GM12878 (cell line): ENCODE data around the gene PPIL6.

Experiments used
- BHLHE40 ChIP-seq, 2 experiments: fragments of 450-650 bp in 1 of 2; IDR thresholded peaks; 2 replicates each; pipeline ENCODE4 v1.6.1; 2011 to 2017; ENCODE audit warnings: low read depth in 2 of 2, borderline replicate concordance in 1 of 2, improper control_type of control experiment in 1 of 2, low read length in 1 of 2, mild to moderate bottlenecking in 1 of 2
- CTCF ChIP-seq, 3 experiments: IDR thresholded peaks in 2 of 3; conservative IDR thresholded peaks in 1 of 3; 2 replicates each; pipeline ENCODE4 v1.5.1; 2011; ENCODE audit warnings: low read depth in 3 of 3, low read length in 3 of 3, mild to moderate bottlenecking in 3 of 3, control low read depth in 2 of 3, moderate library complexity in 2 of 3, inconsistent platforms in 1 of 3, mixed read lengths in 1 of 3; ENCODE audit not compliant: control insufficient read depth in 2 of 3, insufficient read depth in 1 of 3; ENCODE audit errors: extremely low read depth in 1 of 3
- FOXK2 ChIP-seq: fragments of 450-650 bp; IDR thresholded peaks from 2 replicates; pipeline ENCODE4 v1.6.1; 2017; ENCODE audit warnings: mild to moderate bottlenecking, moderate library complexity
- JUND ChIP-seq: IDR thresholded peaks from 2 replicates; pipeline ENCODE4 v1.6.1; 2012; ENCODE audit warnings: low read depth, mild to moderate bottlenecking, low read length, improper control_type of control experiment, moderate library complexity
- KDM1A ChIP-seq: fragments of 200-600 bp; sonication (generic); IDR thresholded peaks from 2 replicates; pipeline ENCODE4 v1.6.1; 2016; ENCODE audit warnings: borderline replicate concordance
- MYC ChIP-seq: IDR thresholded peaks from 2 replicates; pipeline ENCODE4 v1.6.1; 2011; ENCODE audit warnings: mild to moderate bottlenecking, low read length, moderate library complexity, inconsistent platforms; ENCODE audit not compliant: insufficient read depth, insufficient replicate concordance, insufficient read length, severe bottlenecking
- POLR2A ChIP-seq: IDR thresholded peaks from 2 replicates; pipeline ENCODE4 v1.6.1; 2011; ENCODE audit warnings: low read depth, mild to moderate bottlenecking, low read length
- POLR2AphosphoS2 ChIP-seq: IDR thresholded peaks from 2 replicates; pipeline ENCODE4 v1.6.1; 2011; ENCODE audit warnings: low read depth, mild to moderate bottlenecking, low read length, improper control_type of control experiment, moderate library complexity
- POLR2AphosphoS5 ChIP-seq: IDR thresholded peaks from 2 replicates; pipeline ENCODE4 v1.6.1; 2011; ENCODE audit warnings: mild to moderate bottlenecking, low read length, inconsistent platforms
- RAD21 ChIP-seq: IDR thresholded peaks from 2 replicates; pipeline ENCODE4 v1.6.1; 2011; ENCODE audit warnings: mild to moderate bottlenecking, low read depth, low read length, moderate library complexity; ENCODE audit not compliant: insufficient read depth
- RFX5 ChIP-seq: IDR thresholded peaks from 2 replicates; pipeline ENCODE4 v1.6.1; 2011; ENCODE audit warnings: low read depth, low read length, improper control_type of control experiment
- SIX5 ChIP-seq: IDR thresholded peaks from 2 replicates; pipeline ENCODE4 v1.6.1; 2011; ENCODE audit warnings: mild to moderate bottlenecking, low read depth, low read length, moderate library complexity; ENCODE audit not compliant: severe bottlenecking
- USF2 ChIP-seq: IDR thresholded peaks from 2 replicates; pipeline ENCODE4 v1.6.1; 2011; ENCODE audit warnings: low read depth, low read length, improper control_type of control experiment, borderline replicate concordance
- TF ChIP-seq, protein P1 (sequence below): fragments of 450-650 bp; IDR thresholded peaks from 2 replicates; pipeline ENCODE4 v1.6.1; 2014; ENCODE audit warnings: mild to moderate bottlenecking

- TF ChIP-seq RAD21, result no peak
- no peak for TF ChIP-seq JUND
- TF ChIP-seq POLR2AphosphoS5, result no peak
- TF ChIP-seq CTCF (IDR thresholded peaks at IDR 0.05 in 2 of 3, conservative IDR thresholded peaks at IDR 0.05 in 1 of 3; ENCODE audit: control insufficient read depth in 2 of 3, extremely low read depth in 1 of 3, insufficient read depth in 1 of 3, low read depth in 3 of 3, low read length in 3 of 3), result no peak
- TF ChIP-seq, protein P1, sequence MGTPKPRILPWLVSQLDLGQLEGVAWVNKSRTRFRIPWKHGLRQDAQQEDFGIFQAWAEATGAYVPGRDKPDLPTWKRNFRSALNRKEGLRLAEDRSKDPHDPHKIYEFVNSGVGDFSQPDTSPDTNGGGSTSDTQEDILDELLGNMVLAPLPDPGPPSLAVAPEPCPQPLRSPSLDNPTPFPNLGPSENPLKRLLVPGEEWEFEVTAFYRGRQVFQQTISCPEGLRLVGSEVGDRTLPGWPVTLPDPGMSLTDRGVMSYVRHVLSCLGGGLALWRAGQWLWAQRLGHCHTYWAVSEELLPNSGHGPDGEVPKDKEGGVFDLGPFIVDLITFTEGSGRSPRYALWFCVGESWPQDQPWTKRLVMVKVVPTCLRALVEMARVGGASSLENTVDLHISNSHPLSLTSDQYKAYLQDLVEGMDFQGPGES, result no peak
- no peak for TF ChIP-seq RFX5
- no peak for TF ChIP-seq POLR2AphosphoS2
- no peak for TF ChIP-seq POLR2A
- TF ChIP-seq FOXK2, result no peak
- no peak for TF ChIP-seq USF2
- TF ChIP-seq KDM1A, result no peak
- no peak for TF ChIP-seq BHLHE40 (IDR thresholded peaks at IDR 0.05; ENCODE audit: borderline replicate concordance in 1 of 2, low read depth in 2 of 2, low read length in 1 of 2)
- TF ChIP-seq MYC, result no peak
- TF ChIP-seq SIX5, result no peak
Measured at GRCh38 chr6:109452181-109452580, 11.8 kb upstream of the PPIL6 start.
